Measurements from ENCODE around the gene MEA1.
"Not testable (repeated sequence)": the region's sequence is repeated elsewhere in the genome, so short reads cannot be mapped to it uniquely, and the experiment has no call there.

The MEA1 gene

DNA sequence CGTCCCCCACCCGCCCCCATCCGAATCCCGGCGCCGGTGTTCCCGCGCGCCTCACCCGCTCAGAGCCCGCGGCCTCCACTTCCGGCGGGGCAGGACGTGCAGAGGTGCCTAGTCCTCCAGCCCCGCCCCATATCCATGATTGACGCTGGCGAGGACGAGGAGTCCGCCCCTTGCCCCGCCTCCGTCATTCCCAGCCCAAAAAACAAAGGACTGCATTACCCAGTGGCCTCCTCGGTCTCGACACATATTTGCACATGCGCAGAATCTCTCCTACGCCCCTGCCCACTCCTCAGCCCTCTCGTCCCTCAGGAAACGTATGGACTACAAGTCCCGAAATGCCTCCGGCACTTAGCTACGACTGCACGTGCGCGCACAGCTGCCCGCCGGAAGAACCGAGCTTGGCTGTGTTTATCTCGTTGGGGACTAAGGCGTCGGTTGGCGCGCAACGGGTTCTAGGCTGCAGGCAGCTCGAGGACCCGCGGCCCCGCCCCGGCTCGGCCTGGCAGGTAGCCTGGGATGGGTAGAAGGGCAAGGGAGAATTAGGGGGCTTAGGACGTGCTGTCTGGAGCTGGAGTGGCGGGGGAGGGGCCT is at the start of gene MEA1, which contains the start of gene KLHDC3:
MEA1 (minus strand) TSS at position 104 of the 591 bp plus-strand sequence. CDS start 133 bp downstream, outside the sequence.
KLHDC3 (plus strand) TSS at position 407 of the 591 bp plus-strand sequence. CDS start 2,944 bp downstream, outside the sequence.
- peak; percentile 99 for DNase-seq

DNA sequence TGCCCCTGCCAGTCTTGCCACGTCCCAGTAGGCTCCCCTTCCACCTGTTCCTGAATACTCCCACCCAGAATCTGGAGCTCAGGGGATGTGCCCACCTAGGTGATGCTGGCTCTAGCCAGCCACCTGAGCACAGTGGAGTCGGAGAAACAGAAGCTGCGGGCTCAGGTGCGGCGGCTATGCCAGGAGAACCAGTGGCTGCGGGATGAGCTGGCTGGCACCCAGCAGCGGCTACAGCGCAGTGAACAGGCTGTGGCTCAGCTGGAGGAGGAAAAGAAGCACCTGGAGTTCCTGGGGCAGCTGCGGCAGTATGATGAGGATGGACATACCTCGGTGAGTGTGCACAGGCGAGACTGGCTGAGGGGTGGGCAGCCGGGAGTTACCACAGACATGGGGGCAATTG is 49.1 kb upstream of the MEA1 start:
- no peak for DNase-seq

DNA sequence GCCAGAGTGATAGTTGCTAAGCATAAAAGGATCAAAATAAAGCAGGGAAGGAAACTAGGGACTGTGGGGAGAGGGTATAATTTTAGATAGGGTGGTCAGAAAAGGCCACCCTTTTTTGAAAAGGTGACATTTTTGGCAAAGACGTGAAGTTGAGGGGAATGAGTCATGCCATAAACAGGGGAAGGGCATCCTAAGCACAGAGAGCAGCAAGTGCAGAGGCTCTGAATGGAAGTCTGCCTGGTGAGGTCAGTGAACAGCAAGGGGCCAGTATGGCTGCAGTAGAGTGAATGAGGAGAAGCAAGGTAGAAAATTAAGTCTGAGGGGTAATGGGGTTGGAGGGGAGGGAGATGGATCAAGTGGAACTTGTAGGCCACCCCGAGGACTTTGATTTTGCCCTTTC is 48.1 kb upstream of the MEA1 start:
- no peak for DNase-seq

DNA sequence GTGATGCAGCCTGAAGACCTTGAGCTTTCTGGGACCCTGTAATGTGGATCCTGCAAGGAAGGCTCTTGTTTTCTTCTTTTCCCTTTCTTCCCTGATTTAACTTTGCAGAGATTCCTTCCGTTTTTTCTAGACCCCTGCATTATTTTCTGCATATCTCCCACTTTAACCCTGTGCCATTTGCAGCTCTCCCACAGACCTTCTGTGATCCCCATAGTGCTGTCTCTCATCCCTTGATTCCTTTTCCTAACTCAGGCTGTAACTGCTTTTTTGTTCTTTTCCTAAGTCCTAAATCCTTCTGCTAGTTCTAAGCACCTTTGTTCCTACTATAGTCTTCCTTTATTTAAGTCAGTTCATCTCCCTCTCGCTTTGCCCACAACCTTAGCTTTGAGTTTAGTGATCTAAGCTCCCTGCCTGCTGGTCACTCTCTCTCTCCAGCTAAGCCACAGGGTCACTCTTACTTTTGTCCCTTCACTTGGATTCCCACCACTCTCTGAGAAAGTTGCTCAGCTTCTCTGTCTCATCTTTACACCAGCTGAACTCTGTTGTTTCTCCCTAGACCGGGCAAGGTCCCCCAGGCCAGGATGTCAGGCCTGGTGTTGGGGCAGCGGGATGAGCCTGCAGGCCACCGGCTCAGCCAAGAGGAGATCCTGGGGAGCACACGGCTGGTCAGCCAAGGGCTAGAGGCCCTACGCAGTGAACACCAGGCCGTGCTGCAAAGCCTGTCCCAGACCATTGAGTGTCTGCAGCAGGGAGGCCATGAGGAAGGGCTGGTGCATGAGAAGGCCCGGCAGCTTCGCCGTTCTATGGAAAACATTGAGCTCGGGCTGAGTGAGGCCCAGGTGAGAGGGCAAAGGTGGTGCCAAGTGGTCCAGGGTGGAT is 47.2 kb upstream of the MEA1 start:
- no peak for DNase-seq

DNA sequence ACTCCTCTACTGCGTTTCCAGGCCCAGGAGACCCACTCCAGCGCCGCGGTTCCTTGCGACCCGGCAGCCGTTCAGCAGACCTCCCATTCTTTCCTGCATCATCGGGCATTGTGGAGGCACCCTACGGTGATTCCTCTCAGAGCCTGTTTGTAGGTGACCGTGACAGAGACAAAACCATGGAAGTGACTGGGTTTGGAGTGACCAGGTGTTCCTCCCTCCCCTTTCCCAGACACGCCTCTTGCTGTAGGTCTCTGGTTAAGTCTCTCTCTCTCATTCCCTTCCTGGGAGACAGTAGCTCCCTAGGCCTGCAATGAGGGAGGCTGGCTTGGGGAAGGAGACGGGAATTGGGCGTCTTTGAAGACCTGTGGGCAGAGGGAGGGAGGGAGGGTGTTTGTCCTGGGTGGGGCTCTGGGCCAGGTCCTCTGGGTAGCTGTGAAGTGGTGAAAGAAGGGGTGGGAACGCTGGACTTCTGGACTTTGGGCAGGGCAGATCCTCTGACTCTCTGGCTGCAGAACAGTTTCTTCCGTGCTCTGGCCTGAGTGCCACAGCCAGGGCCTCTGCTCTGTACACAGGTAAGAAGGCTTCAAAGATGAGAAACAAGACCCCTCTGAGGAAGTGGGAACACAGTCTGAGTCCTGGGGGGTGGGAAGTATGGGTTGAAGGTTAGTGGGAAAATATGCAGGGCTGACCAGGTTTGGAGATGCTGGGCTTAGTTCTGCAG is 46.4 kb upstream of the MEA1 start:
- DNase-seq, result no peak

DNA sequence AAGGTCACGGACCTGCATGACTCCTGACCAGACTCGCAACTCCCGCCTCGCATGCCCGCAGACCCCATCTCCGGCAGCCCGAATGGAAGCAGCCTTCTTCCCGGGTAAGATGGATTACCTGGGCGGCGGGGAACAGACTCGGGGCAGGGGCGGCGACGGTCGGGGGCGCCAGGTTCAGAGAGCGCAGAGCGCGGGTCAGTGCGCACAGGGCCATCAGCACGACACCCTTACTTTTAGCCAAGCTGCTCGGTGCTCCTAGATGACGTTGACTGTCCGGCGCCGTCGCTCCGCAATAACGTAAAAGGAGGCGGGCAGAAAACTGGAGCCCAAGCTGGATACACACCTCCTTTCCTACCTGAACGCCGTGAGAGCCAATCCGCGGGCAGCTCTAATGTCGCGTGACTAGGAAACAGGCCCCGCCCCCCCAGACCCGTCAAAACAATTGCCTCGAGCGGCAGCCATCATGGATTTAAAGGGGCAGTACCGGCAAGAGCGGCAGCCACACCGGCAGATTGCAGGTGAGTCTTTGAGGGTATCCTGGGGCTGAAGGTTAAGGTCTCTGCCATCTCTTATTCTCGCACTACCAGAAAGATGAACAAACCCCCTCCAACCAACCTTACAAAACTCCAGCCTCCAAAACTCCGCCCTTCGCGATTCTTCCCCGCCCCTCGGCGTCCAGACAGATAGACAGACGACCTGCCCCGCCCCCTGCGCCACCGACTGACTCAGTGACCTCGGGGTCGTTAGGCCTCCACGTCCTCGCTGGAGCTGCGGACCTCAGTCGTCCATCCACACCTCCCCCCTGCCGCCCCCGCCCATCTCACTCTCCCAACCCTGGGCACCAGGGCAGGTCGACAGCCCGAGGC is 45.7 kb upstream of the MEA1 start, which contains the start of the genes KLC4 and MRPL2:
KLC4 (plus strand) TSS at position 464 of the 866 bp plus-strand sequence. CDS start 1,705 bp downstream, outside the sequence.
MRPL2 (minus strand) TSS at position 267 of the 866 bp plus-strand sequence; CDS start at position 214, 53 bp downstream.
- peak; percentile 97 for DNase-seq

DNA sequence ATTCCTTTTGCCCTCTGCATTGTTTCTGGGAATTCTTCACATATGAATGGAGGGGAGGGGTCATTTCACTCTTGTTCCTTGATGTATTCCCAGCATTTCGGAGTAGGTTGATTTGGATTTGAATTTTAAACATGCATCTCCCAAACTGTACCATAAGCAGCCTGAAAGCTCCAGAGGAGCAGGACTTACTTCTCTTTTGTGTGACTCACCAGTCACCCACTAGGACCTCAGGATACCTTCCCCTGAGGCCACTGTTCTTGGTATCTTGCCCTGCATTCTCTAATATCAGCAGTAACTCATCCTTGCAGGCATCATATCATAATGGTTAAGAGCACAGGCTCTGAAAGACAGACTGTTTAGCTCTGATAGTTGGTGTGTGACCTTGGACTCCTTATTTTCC is 44.8 kb upstream of the MEA1 start:
- no peak for DNase-seq

DNA sequence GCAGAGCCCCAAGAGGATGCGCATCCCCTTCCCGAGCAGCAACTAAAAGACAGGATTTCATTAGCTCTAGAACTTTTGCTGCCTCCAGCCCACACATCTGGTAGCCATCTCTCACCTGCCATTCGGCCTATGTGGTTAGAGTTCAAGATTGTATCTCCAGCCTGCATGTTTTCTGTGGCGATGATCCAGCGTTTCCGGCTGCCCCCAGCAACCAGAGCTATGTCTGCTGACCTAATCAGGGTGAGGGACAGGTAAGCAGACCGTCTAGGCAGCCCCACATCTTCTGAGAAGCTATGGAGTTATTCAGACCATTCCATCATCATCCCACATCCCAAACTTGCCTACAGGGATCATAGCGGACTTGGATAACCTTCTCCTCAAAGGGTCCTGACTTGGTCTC is 42.2 kb upstream of the MEA1 start:
- DNase-seq, result no peak

DNA sequence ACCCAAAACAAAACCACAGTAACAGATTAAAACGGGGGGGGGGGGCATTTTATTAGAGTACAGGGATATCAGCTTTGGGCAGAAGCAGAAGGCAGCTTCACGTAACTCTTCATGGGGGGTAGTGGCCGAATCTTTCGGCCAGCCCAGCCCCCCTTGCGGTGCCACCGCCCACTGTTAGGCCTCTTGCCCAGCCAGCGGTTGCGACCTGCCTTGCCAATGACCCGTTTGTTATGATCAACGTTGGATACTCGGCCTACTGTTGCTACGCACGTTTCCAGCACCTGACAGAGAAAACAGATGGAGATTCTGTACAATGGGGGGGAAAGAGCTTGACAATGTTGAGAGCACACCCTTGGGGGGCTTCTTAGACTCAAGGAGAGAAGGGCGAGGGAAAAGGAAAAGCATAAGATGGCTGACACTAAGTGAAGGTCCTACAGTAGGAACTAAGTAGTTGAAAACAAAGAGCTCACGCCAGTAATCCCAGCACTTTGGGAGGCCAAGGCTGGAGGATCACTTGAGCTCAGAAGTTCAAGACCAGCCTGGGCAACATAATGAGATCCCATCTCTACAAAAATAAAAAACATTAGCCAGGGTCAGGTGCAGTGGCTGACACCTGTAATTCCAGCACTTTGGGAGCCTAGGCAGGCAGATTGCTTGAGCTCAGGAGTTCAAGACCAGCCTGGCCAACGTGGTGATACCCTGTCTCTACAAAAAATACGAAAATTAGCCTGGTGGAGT is 40.6 kb upstream of the MEA1 start:
- DNase-seq, result no peak

DNA sequence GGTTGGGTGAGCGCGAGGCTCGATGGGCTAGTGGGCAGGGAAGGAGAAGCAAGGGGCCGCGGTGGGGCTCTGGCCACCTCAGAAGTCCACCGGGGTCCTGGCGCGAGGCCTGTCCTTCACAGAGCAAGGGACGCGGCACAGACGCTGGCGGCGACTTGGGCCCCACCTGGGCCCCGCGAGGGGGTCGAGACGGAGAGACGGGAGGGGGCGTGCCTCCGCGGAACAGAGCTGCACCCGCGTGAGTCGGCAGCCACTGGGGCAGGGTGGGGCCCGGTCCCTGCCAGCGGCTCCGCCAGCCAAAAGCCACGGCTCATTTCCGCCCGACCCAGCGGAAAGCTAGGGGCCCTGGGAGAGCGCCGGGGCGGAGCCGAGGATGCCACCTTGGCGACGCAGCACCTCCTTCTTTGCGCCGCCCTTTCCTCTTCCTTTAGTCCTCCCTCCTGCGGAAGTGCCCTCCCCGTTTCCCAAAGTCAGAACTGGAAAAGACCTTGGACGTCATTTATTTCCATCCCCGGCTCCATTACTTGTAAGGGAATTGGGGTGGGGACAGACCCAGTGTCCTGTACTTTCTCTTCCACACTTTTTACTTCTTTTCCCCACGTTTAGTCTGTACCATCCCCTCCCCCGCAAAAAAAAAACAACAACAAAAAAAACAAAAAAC is 39.9 kb upstream of the MEA1 start, which contains the start of gene CUL7:
CUL7 (minus strand) TSS at position 307 of the 661 bp plus-strand sequence. CDS start 1,063 bp downstream, outside the sequence.
- peak; percentile 84 for DNase-seq

DNA sequence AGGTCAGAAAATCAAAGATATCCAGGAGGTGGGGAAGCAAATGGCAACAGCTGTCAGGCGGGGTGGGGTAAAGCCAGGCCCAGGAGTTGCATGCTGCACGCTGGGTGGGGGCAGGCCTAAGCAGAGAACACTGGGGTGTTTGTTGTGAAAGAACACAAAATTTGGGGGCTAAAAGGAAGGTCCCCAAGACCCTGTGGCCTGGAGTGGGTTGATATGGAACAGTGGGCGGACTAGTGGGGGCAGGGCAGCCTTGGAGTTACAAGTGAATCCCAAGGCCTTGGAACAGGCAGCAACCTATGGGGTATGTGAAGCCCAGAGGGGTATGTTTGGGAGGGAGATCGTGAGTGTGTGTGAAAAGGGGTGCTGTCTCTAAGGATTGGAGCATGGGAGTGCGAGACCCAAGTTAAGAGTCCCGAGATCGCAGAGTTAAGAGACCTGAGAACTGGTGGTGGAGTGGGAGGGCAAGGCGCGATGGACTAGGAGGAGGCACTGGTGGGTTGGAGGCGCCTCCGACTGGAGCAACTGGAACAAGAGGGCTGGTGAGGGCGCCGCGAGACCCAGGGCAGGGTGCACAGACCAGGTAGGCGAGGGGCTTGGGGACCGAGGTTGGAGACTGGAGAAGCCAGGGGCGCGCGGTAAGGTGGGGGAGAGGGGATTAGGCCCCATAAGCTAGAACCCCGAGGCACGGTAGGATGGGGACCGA is 39.2 kb upstream of the MEA1 start:
- no peak for DNase-seq

DNA sequence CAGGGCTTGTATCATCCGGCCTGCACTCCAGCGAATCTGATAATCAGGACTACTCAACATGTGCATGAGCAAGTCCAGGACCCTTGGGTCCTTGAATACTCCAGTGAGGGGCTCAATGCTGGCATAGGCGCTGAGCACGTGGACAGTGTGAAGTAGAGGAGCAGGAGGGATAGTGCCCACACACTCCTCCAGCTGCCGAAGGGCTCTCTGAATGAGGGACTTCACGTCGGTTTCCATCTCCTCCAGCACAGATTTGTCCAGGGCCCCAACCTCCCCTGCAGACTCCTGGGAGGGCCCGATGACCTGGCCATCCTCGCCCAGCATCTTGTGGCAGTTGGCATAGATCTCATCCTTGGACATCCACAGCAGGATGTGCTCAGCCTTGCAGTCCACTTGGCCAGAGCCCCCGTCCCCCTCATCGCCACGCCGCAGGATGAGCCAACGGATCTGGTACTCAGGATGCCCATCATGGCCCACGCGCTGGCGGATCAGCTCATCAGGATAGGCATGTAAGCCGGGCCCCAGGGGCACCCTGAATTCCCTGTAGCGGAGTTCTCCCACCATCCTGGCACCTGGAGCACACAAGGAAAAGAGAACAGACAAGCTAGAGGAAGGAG is 38.6 kb upstream of the MEA1 start:
- DNase-seq, result no peak

DNA sequence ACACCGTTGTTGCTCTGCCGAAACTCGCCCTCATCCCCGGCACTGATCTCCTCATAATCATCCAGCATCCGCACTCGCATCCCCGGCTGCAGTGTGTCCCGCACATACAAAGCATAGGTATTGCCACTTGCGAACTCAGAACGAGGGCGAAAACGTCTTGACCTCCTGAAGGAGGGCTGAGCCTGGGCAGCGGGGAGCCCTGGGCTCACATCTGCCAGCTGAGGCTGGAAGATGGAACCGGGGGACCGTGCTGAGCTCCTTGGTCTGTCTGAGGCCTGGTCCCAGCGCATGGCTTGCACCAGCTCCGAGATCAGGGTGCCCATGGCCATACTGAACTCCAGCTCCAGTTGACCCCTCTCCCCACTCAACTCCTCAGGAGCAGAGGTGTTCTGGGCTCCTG is 37.2 kb upstream of the MEA1 start:
- DNase-seq, result no peak

DNA sequence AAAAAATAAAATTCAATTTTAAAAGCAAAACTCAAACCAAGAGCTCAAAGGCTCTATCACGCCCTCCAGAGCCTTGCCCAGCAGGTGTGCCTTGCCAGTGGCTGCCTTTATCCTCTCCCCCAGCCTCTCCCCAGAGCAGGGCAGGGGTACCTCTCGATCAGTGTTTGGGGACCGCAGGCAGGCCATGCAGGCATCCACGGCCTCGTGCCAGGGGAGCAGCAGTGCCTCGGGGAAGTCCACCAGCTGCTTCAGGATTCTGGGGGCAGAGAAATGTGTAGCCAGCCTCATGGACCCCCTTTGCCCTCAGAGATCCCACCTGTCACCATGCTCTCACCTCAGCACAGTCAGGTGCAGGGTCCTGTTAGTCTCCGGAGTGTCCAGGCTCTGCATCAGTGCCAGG is 34.3 kb upstream of the MEA1 start:
- no peak for DNase-seq

DNA sequence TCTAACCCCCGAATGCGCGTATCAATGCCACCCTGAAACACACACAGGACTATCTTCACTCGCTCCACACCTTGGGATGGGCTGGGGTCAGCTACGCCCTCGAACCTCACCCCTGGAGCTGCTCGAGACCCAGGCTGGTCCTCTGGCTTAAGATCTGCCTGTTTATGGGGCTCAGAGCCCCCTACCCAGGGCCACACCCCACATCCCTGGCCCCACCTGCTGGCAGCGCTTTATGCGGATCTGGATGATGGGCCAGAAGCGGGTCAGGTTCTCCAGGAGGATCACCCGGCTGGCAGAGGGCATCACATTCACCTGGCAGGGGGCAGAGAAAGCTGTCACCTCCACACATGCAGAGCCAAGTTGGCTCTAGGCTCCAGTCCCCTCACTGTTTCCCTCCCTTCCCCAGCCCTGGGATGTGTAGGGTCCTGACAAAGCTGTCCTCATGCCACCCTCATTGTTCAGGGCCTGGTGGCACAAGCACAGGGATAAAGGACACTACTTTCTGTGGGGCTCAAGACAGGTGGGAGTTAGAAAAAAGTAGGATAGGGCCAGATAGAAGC is 31.7 kb upstream of the MEA1 start:
- DNase-seq, result no peak

DNA sequence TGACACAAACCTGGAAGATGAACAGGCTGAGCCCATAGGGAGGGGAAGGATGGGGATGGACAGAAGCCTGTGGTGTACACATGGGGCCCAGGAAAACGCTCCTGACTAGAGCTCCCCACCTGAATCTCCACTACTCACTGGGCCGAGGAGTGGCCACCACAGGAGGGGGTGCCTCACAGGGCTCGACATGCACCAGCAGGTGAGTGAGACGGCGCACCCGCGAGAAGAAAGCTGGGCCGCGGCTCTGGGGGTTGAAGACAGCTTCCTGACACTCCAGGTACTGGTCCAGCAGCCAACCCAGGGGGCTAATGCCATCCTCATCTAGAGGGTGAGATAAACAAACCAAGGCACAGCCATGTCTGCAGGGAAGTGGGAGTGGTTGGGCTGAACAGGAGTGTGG is 29.6 kb upstream of the MEA1 start:
- no peak for DNase-seq

DNA sequence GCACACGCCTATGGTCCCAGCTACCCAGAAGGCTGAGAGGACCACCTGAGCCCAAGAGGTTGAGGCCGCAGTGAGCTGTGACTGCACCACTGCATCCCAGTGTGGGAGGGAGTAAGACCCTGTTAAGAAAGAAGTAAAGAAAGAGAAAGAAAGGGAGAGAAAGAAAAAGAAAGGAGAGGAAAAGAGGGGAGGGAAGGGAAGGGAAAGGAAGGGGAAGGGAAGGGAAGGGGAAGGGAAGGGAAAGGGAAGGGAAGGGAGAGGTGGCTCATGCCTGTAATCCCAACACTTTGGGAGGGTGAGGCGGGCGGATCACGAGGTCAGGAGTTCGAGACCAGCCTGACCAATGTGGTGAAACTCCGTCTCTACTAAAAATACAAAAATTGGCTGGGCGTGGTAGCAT is 27.7 kb upstream of the MEA1 start:
- DNase-seq, result not testable (repeated sequence)

DNA sequence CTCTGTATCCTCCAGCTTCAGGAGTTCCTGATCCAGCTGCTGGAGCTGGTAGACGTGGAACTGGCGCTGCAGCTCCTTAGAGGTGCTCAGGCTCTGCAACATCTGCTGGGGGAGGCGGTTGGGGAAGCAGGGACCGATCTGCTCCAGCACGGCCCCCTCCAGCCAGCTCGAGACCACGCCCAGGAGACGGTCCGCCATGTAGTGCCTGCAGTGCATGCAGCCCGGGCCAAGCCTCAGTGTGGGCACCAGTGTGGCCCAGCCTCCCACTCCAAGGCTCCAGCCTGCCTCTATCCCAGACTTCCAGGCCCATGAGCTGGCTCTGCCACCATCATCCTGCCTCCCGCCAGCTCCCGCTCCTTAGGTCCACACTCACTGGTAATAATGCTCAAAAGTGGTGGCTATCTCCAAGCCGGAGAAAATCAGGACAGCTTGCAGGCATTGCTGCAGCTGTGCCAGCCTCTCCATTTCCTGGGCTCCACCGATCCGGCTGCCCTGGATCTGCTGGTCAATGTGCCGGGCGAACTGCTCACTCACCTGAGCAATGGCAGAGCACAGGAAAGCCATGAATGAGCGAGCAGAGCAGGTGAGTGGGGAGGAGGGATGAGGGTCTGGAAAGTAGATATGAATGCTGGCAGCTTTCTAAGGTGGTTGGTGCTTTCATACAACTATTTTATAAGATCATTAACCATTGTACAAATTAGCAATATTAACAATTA is 27.0 kb upstream of the MEA1 start:
- no peak for DNase-seq

DNA sequence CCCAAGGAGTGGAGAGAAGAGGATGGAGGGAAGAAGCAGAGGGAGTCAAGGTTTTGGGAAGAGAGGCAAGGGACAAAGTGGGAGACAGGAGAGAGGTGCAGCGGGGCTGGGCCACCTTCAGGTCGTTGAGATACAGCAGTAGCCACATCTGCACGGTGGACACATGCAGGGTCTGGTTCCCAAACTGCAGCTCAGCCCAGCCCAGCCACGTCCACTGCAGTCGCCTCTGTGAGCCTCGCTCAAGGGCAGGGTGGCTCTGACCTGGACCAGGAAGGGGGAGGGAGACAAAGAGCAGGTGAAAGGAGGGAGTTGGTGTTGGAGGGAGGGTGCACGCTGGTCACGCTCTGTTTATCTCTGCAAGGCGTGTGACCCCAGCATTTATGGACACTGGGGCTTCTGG is 25.0 kb upstream of the MEA1 start:
- no peak for DNase-seq
